MM.1S (cell line): Measurements from ENCODE around the gene LARP1.

ENCODE experiments used
- DNase-seq: peaks from one replicate; pipeline ENCODE4 v3.0.0-alpha.2; 2015
- H2AFZ ChIP-seq: fragments of 300-600 bp; sonication (generic); 2 replicates; pipeline ENCODE4 v1.6.0; 2016; ENCODE audit warnings: antibody characterized with exemption, low read length
- H3F3A ChIP-seq: fragments of 300-600 bp; sonication (generic); 2 replicates; pipeline ENCODE4 v1.6.1; 2016; ENCODE audit warnings: mild to moderate bottlenecking, antibody characterized with exemption, low read length, moderate library complexity, mixed read lengths; ENCODE audit not compliant: insufficient read depth
- H3K27ac ChIP-seq: fragments of 300-600 bp; sonication (generic); 2 replicates; pipeline ENCODE4 v1.5.1; 2016; ENCODE audit warnings: mild to moderate bottlenecking, low read length
- H3K27me3 ChIP-seq: fragments of 300-600 bp; sonication (generic); replicated peaks from 2 replicates; pipeline ENCODE4 v1.6.0; 2016; ENCODE audit warnings: low read length; ENCODE audit not compliant: insufficient read depth
- H3K36me3 ChIP-seq: fragments of 300-600 bp; sonication (generic); replicated peaks from 2 replicates; pipeline ENCODE4 v1.6.1; 2016; ENCODE audit warnings: mild to moderate bottlenecking, low read length, mixed read lengths; ENCODE audit not compliant: insufficient read depth
- H3K4me1 ChIP-seq: fragments of 300-600 bp; sonication (generic); 2 replicates; pipeline ENCODE4 v1.6.1; 2016; ENCODE audit warnings: low read length, mixed read lengths
- H3K4me2 ChIP-seq: fragments of 300-600 bp; sonication (generic); 2 replicates; pipeline ENCODE4 v1.6.0; 2016; ENCODE audit warnings: low read depth, low read length
- H3K4me3 ChIP-seq: fragments of 300-600 bp; sonication (generic); 2 replicates; pipeline ENCODE4 v1.5.1; 2016; ENCODE audit warnings: low read length, mixed read lengths
- H3K79me2 ChIP-seq: fragments of 300-600 bp; sonication (generic); 2 replicates; pipeline ENCODE4 v1.6.1; 2016; ENCODE audit warnings: mixed run types, low read length, mixed read lengths
- H3K9ac ChIP-seq: fragments of 300-600 bp; sonication (generic); 2 replicates; pipeline ENCODE4 v1.6.1; 2016; ENCODE audit warnings: low read length, mixed read lengths
- H3K9me2 ChIP-seq: fragments of 300-600 bp; sonication (generic); replicated peaks from 2 replicates; pipeline ENCODE4 v1.6.1; 2016; ENCODE audit warnings: mild to moderate bottlenecking, low read length, mixed read lengths; ENCODE audit not compliant: insufficient read depth
- H3K9me3 ChIP-seq: fragments of 300-600 bp; sonication (generic); replicated peaks from 2 replicates; pipeline ENCODE4 v1.6.1; 2016; ENCODE audit warnings: mild to moderate bottlenecking, low read length, mixed read lengths; ENCODE audit not compliant: insufficient read depth
- H4K20me1 ChIP-seq: fragments of 300-600 bp; sonication (generic); 2 replicates; pipeline ENCODE4 v1.6.1; 2016; ENCODE audit warnings: mild to moderate bottlenecking, low read length, moderate library complexity, mixed read lengths; ENCODE audit not compliant: insufficient read depth
- CTCF ChIP-seq: fragments of 300-600 bp; sonication (generic); IDR thresholded peaks from 2 replicates; pipeline ENCODE4 v1.5.1; 2016; ENCODE audit warnings: antibody characterized with exemption, low read length, mixed read lengths
- EZH2 ChIP-seq: fragments of 300-600 bp; sonication (generic); optimal IDR thresholded peaks from 2 replicates; pipeline ENCODE3; 2017; ENCODE audit warnings: low read depth, mild to moderate bottlenecking, antibody characterized with exemption, low read length, mixed read lengths
- EZH2phosphoT487 ChIP-seq: fragments of 300-600 bp; sonication (generic); IDR thresholded peaks from 2 replicates; pipeline ENCODE4 v1.6.1; 2018; ENCODE audit warnings: antibody characterized with exemption, low read length

Gene LARP1

DNA sequence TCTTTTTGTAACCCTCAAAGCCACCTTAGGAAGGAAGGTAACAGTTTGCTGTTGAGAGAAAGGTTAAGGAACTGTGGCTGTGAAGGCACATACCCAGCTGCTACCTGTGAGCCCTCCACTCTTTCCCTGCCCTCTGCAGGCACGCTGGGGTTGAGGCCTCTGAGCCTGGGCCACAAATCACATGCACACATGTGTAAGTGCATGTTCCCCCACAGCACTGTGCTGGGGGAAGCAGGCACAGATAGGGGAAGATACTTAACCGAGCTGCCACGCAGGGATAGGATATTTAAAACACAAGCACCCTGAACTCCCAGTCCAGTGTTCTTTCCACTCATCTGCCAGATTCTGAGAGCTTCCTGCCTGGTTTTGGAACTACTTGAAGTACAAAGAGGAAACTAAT lies 18.1 kb downstream of the LARP1 start:
- no peaks in the 10 kb centered on the region; the same call in 1 of the 2 replicates for H3K4me1 ChIP-seq
- H2AFZ ChIP-seq, result no peak overlapping the region
- no peak overlapping the region for H3K9ac ChIP-seq
- H3K4me3 ChIP-seq, result no peak overlapping the region
- peaks cover 99% of the 10 kb centered on the region for H3K79me2 ChIP-seq
- H3K27ac ChIP-seq, result no peak overlapping the region
- no peaks in the 10 kb centered on the region for H3F3A ChIP-seq
- H3K27me3 ChIP-seq, result no peaks in the 10 kb centered on the region
- no peaks in the 10 kb centered on the region for H3K9me2 ChIP-seq
- DNase-seq, result no peak
- H4K20me1 ChIP-seq, result peaks cover 69% of the 10 kb centered on the region
- no peak for TF ChIP-seq CTCF
- TF ChIP-seq EZH2, result no peak
- TF ChIP-seq EZH2phosphoT487, result no peak
- H3K9me3 ChIP-seq, result no peaks in the 10 kb centered on the region
- H3K36me3 ChIP-seq, result no peaks in the 10 kb centered on the region
- no peak overlapping the region for H3K4me2 ChIP-seq

- Histone ChIP-seq H3K4me2 (no peak overlapping the region), H4K20me1 (peaks cover 52% of the 10 kb centered on the region), H3F3A (no peaks in the 10 kb centered on the region), H3K4me1 (peaks cover 10% of the 10 kb centered on the region), H2AFZ (no peak overlapping the region), H3K27me3 (no peaks in the 10 kb centered on the region), H3K36me3 (no peaks in the 10 kb centered on the region), H3K9ac (no peak overlapping the region), H3K79me2 (peaks cover 100% of the 10 kb centered on the region), H3K27ac (no peak overlapping the region), H3K9me2 (no peaks in the 10 kb centered on the region), H3K4me3 (no peak overlapping the region), H3K9me3 (no peaks in the 10 kb centered on the region)
- no peak for DNase-seq
- TF ChIP-seq EZH2 (no peak), CTCF (no peak), EZH2phosphoT487 (no peak)
Observed at GRCh38 chr5:154776167-154776566, 21.0 kb downstream of the LARP1 start.

GRCh38 chr5:154778534-154778933 lies 23.4 kb downstream of the LARP1 start:
- Histone ChIP-seq H3K9ac (no peak overlapping the region), H3K4me1 (peaks cover 31% of the 10 kb centered on the region), H3K9me2 (no peaks in the 10 kb centered on the region), H4K20me1 (peaks cover 53% of the 10 kb centered on the region), H3K9me3 (no peaks in the 10 kb centered on the region), H3K79me2 (peaks cover 100% of the 10 kb centered on the region), H3F3A (peaks cover 11% of the 10 kb centered on the region; the same call in 1 of the 2 replicates), H3K27me3 (no peaks in the 10 kb centered on the region), H3K36me3 (no peaks in the 10 kb centered on the region), H3K4me3 (no peak overlapping the region), H3K4me2 (no peak overlapping the region), H3K27ac (no peak overlapping the region), H2AFZ (no peak overlapping the region)
- TF ChIP-seq EZH2, result no peak
- no peak for TF ChIP-seq EZH2phosphoT487
- no peak for TF ChIP-seq CTCF
- DNase-seq, result no peak
